Parathyroid adenoma (tissue), 2 donors: ENCODE results near the gene THY1.

ENCODE experiments used
- H2AFZ ChIP-seq: fragments of 300-600 bp; sonication (generic); one replicate; pipeline ENCODE4 v1.7.0; 2017; ENCODE audit warnings: antibody characterized with exemption, mild to moderate bottlenecking
- H3K27ac ChIP-seq: fragments of 300-600 bp; sonication (generic); one replicate; pipeline ENCODE4 v1.7.0; 2017
- H3K27me3 ChIP-seq: fragments of 300-600 bp; sonication (generic); one replicate; pipeline ENCODE4 v1.7.0; 2017; ENCODE audit warnings: low read length; ENCODE audit not compliant: control insufficient read depth, insufficient read depth
- H3K36me3 ChIP-seq: fragments of 300-600 bp; sonication (generic); one replicate; pipeline ENCODE4 v1.7.0; 2017; ENCODE audit warnings: low read length; ENCODE audit not compliant: control insufficient read depth, insufficient read depth
- H3K4me1 ChIP-seq: fragments of 300-600 bp; sonication (generic); one replicate; pipeline ENCODE4 v1.7.0; 2017; ENCODE audit warnings: control low read depth
- H3K4me2 ChIP-seq: fragments of 300-600 bp; sonication (generic); one replicate; pipeline ENCODE4 v1.7.0; 2017; ENCODE audit warnings: low read length
- H3K4me3 ChIP-seq: fragments of 300-600 bp; sonication (generic); one replicate; pipeline ENCODE4 v1.7.0; 2017; ENCODE audit warnings: low read depth, low read length
- H3K79me2 ChIP-seq: fragments of 300-600 bp; sonication (generic); one replicate; pipeline ENCODE4 v1.7.0; 2017; ENCODE audit warnings: control low read depth
- H3K9ac ChIP-seq: fragments of 300-600 bp; sonication (generic); one replicate; pipeline ENCODE4 v1.7.0; 2017; ENCODE audit warnings: mild to moderate bottlenecking
- H3K9me3 ChIP-seq: fragments of 300-600 bp; sonication (generic); one replicate; pipeline ENCODE4 v1.7.0; 2017; ENCODE audit warnings: low read length; ENCODE audit not compliant: control insufficient read depth
- CTCF ChIP-seq: fragments of 300-600 bp; sonication (generic); IDR thresholded peaks from one replicate; pipeline ENCODE4 v1.7.0; 2017; ENCODE audit warnings: antibody characterized with exemption, mild to moderate bottlenecking
- donor health status: primary hyperparathyroidism.

The THY1 gene

GRCh38 chr11:119422809-119423508 is at the start of gene THY1:
THY1 (minus strand) TSS chr11:119423172; CDS start chr11:119420905, 2,267 bp downstream.
- Histone ChIP-seq H3K27ac (no peak within 1 kb of the TSS), H3K27me3 (no peaks in the 10 kb centered on the region), H3K79me2 (no peaks in the 10 kb centered on the region), H3K4me2 (peak within 1 kb of the TSS; percentile 51), H3K9me3 (no peaks in the 10 kb centered on the region), H3K36me3 (no peaks in the 10 kb centered on the region), H3K4me1 (peaks cover 8% of the 10 kb centered on the region), H2AFZ (no peak within 1 kb of the TSS), H3K9ac (no peak within 1 kb of the TSS), H3K4me3 (peak within 1 kb of the TSS; percentile 27)
- no peak for TF ChIP-seq CTCF

DNA sequence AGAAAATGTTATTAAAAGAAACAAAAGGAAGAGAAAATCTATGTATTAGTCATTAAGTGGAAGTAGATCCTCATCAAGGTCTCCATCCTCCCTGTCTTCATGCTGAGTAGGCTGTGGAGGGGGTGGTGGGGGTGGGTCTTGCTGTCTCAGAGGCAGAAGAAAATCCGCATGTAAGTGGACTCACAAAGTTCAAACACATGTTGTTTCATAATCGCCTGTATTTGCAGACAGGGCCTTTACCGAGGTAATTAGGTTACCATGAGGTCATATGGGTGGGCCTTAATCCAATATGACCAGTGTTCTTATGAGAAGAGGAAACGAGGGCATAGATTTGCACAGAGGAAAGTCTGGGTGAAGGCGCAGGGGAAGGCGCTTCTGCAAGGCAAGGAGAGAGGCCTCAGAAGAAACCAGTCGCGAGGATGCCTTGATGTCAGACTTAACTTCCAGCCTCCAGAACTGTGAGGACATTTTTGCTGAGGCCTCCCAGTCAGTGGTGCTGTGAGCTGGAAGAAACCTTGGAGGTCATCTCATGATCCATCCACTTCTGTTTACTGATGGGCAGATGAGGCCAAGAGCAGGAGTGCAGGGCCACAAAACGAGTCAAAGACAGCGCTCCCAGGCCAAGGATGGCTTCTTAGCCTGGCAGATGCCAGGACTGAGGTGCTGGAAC is 49.3 kb upstream of the THY1 start:
- Histone ChIP-seq H3K4me3 (no peak overlapping the region), H3K4me2 (no peak overlapping the region), H3K27ac (no peak overlapping the region), H3K4me1 (no peaks in the 10 kb centered on the region), H3K27me3 (no peaks in the 10 kb centered on the region), H3K9me3 (no peaks in the 10 kb centered on the region), H3K9ac (no peak overlapping the region), H3K36me3 (no peaks in the 10 kb centered on the region), H3K79me2 (no peaks in the 10 kb centered on the region), H2AFZ (no peak overlapping the region)
- no peak for TF ChIP-seq CTCF

DNA sequence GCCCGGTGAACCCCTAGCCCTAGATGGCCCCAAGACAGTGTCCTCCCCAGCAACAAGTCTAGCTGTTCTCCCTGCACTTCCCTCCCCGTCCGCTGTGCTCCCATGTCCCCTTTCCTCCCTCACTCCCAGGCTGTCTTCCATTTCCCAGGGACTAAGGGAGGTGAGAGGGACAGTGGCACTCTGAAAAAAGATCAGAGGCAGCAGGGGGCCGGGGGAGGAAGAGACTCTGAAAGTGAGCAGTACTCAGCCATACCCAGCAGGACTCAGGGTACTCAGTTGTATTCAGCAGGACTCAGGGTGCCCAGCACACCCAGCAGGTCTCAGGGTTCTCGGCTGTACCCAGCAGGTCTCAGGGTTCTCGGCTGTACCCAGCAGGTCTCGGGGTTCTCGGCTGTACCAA is 48.4 kb upstream of the THY1 start:
- Histone ChIP-seq H3K9ac (no peak overlapping the region), H3K4me1 (no peaks in the 10 kb centered on the region), H3K79me2 (no peaks in the 10 kb centered on the region), H3K4me3 (no peak overlapping the region), H2AFZ (no peak overlapping the region), H3K9me3 (no peaks in the 10 kb centered on the region), H3K36me3 (no peaks in the 10 kb centered on the region), H3K4me2 (no peak overlapping the region), H3K27ac (no peak overlapping the region), H3K27me3 (no peaks in the 10 kb centered on the region)
- no peak for TF ChIP-seq CTCF

- Histone ChIP-seq H3K4me3 (no peak overlapping the region), H2AFZ (no peak overlapping the region), H3K27ac (no peak overlapping the region), H3K4me2 (no peak overlapping the region), H3K9ac (no peak overlapping the region), H3K79me2 (no peaks in the 10 kb centered on the region), H3K36me3 (no peaks in the 10 kb centered on the region), H3K9me3 (no peaks in the 10 kb centered on the region), H3K4me1 (no peaks in the 10 kb centered on the region), H3K27me3 (no peaks in the 10 kb centered on the region)
- no peak for TF ChIP-seq CTCF
These were observed 47.6 kb upstream of the THY1 start for GRCh38 chr11:119470317-119471291.
